HG02588 (cell line): ENCODE measurements around the gene KCNIP1.

Source experiments
- ATAC-seq: cut with Tn5 transposase; IDR thresholded peaks from one replicate; pipeline ENCODE4 v1.9.1; 2021; ENCODE audit warnings: mild to moderate bottlenecking, moderate library complexity; ENCODE audit not compliant: unreplicated experiment

The KCNIP1 gene

GRCh38 chr5:170589643-170590042 is 85.8 kb downstream of the KCNIP1 start:
- ATAC-seq: no peak

- ATAC-seq: no peak
Observed at GRCh38 chr5:170590566-170590965, 86.7 kb downstream of the KCNIP1 start.

- ATAC-seq: no peak
Observed at GRCh38 chr5:170591054-170591453, 87.2 kb downstream of the KCNIP1 start.

- no peak for ATAC-seq
Observed at GRCh38 chr5:170596482-170597044, 92.7 kb downstream of the KCNIP1 start.

GRCh38 chr5:170597109-170597751 is 93.4 kb downstream of the KCNIP1 start:
- no peak for ATAC-seq

GRCh38 chr5:170597872-170598271 is 94.1 kb downstream of the KCNIP1 start:
- no peak for ATAC-seq

- ATAC-seq: no peak
Observed at GRCh38 chr5:170599756-170600155, 95.9 kb downstream of the KCNIP1 start.

GRCh38 chr5:170601619-170602018 is 97.8 kb downstream of the KCNIP1 start:
- ATAC-seq: no peak

GRCh38 chr5:170603109-170603508 is 99.3 kb downstream of the KCNIP1 start:
- ATAC-seq: no peak

- ATAC-seq: peak; percentile 59
Observed at GRCh38 chr5:170603578-170604565, 100.1 kb downstream of the KCNIP1 start.

GRCh38 chr5:170606941-170607340 is 103.1 kb downstream of the KCNIP1 start:
- no peak for ATAC-seq

GRCh38 chr5:170611449-170612090 is 107.8 kb downstream of the KCNIP1 start:
- ATAC-seq: no peak

GRCh38 chr5:170612256-170612678 is 108.4 kb downstream of the KCNIP1 start:
- no peak for ATAC-seq

GRCh38 chr5:170614065-170614490 is 110.3 kb downstream of the KCNIP1 start:
- ATAC-seq: no peak

GRCh38 chr5:170614720-170615119 is 110.9 kb downstream of the KCNIP1 start:
- no peak for ATAC-seq

GRCh38 chr5:170617533-170618490 is 114.0 kb downstream of the KCNIP1 start:
- ATAC-seq: no peak

- ATAC-seq: no peak
Observed at GRCh38 chr5:170619869-170620268, 116.0 kb downstream of the KCNIP1 start.

- no peak for ATAC-seq
Observed at GRCh38 chr5:170622933-170623332, 119.1 kb downstream of the KCNIP1 start.

GRCh38 chr5:170623576-170624181 is 119.9 kb downstream of the KCNIP1 start:
- ATAC-seq: no peak
